Subcutaneous adipose tissue (tissue), 4 donors: Measurements from ENCODE around the gene MPHOSPH8. TPM values are rescaled to one million over a fixed set of nuclear protein-coding genes. Genes with fewer than 3 reads are reported as not detected.

Experiments used
- CTCF ChIP-seq: fragments of 450-650 bp; IDR thresholded peaks from one replicate; pipeline ENCODE4 v1.5.1; 2016; ENCODE audit warnings: low read depth, mild to moderate bottlenecking, control low read depth, antibody characterized with exemption, moderate library complexity
- total RNA-seq, 4 donors: library from RNA; depleted of rRNA; stranded (reverse); fragments of >200 nt; gene quantifications; one replicate each; pipeline ENCODE4 v1.1.0, GENCODE V29; 2016

Gene MPHOSPH8
- total RNA-seq, 4 donors from 2014 or later: 25.8 to 51.4 (median 46.6) TPM

- TF ChIP-seq CTCF: no peak
These were observed 27.7 kb downstream of the MPHOSPH8 start for GRCh38 chr13:19661126-19661525.

DNA sequence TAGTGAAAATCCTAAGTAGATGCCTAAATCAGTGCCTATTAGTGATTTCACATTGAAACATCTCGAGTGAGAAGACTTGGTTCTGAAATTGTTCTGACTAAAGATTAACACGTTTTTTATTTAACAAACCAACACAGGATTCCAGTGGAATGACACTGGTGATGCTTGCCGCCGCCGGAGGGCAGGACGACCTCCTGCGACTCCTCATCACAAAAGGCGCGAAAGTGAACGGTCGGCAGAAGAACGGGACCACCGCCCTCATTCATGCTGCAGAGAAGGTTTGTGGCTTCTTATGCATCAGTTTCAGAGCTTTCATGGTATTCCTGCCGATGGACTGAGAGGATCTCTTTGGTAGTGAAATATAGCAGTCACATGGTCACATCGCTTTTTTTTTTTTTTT is 28.1 kb downstream of the MPHOSPH8 start:
- TF ChIP-seq CTCF: no peak

DNA sequence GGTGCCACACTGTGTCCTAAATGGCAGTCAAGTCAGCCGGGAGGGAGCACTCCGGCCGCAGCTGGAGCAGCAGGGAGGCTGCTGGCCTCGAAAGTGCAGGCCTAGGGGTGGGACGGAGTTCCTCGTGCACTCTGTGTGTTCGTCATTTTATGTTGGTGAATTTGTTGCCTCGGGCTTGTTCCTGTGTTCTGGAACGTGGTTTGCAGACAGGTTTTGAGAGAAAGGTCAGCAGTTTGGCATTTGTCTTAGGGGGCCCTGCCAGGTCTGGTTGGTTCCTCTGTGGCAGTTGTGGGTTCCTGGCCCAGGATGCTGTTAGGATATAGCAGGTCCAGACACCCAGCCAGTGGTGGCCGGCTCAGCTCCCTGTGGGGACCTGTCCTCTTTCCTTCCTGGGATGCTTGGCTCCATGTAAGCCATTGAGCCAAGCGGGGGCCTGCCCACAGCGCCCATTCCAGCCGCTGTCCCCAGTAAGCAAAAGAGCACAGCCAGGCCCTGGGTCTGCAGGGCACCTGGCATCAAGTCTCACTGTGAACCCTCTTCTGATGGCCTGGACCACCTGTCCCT is 30.0 kb downstream of the MPHOSPH8 start:
- TF ChIP-seq CTCF: no peak

- TF ChIP-seq CTCF: no peak
These were observed 31.2 kb downstream of the MPHOSPH8 start for GRCh38 chr13:19664481-19665230.

DNA sequence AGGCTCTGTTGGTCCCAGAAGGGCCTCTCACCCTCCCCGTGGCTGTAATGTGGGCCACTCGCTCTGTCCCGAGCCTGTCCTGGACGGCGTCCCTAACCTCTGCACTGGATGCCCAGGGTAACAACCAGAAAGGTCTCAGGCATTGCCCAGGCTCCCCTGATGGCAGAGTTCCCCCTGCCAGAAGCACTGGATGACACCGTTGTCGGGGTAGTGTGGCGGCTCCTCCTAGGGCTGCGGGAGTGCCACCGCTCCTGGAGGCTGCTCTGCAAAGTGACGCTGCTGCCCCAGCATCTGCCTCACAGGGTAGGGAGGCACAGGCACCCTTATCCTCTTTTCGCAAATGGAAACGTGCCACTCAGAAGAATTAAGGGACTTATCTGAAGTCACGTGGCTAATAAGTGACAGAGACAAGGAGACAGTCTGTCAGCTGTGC is 32.0 kb downstream of the MPHOSPH8 start:
- TF ChIP-seq CTCF: no peak

- no peak for TF ChIP-seq CTCF
These were observed 35.3 kb downstream of the MPHOSPH8 start for GRCh38 chr13:19668778-19669177.

DNA sequence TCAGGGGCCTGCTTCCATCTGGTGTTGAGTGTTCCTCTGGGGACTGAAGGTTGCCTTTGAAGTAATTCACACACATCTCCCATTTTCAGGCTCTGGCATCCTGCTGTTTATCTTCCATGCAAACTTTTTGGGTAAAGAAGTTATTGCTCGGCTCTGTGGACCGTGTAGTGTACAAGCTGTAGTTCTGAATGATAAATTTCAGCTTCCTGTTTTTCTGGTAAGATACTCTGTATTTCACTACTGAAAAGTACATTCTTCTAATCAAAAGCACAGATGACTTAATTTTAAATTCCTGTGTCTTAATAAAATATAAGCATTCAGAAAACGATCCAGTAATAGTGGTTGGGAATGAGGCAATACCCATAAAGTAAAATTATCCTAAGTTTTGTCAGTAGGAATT is 36.7 kb downstream of the MPHOSPH8 start:
- no peak for TF ChIP-seq CTCF
